RWPE2 (cell line): ENCODE results near the gene KIAA0319L.
A peak's percentile ranks its signal among the peaks of the same experiment; 100 is the strongest.

Experiments used
- ATAC-seq: fragments of 200-7000 bp; cut with Tn5 transposase; 3 replicates; pipeline ENCODE4 v1.9.1; 2021; ENCODE audit warnings: low read depth
- DNase-seq: peaks from one replicate; pipeline ENCODE4 v3.0.0-alpha.2; 2020; ENCODE audit warnings: low spot score
- H3K27ac ChIP-seq: fragments of 450-650 bp; 2 replicates; pipeline ENCODE4 v1.5.1; 2017; ENCODE audit warnings: mild to moderate bottlenecking; ENCODE audit not compliant: poor library complexity, severe bottlenecking
- H3K27me3 ChIP-seq: fragments of 250-450 bp; sonication (Bioruptor Pico); 2 replicates; pipeline ENCODE4 v1.5.1; 2021; ENCODE audit warnings: mild to moderate bottlenecking, moderate library complexity; ENCODE audit not compliant: insufficient read depth, poor library complexity, severe bottlenecking
- H3K36me3 ChIP-seq: fragments of 250-450 bp; sonication (Bioruptor Pico); 2 replicates; pipeline ENCODE4 v1.5.1; 2020; ENCODE audit warnings: low read depth, mild to moderate bottlenecking, moderate library complexity
- H3K4me1 ChIP-seq: fragments of 250-450 bp; sonication (Bioruptor Pico); 2 replicates; pipeline ENCODE4 v1.5.1; 2021; ENCODE audit warnings: mild to moderate bottlenecking, moderate library complexity; ENCODE audit not compliant: insufficient read depth, poor library complexity, severe bottlenecking
- H3K4me3 ChIP-seq: fragments of 250-450 bp; sonication (Bioruptor Pico); 2 replicates; pipeline ENCODE4 v1.5.1; 2021; ENCODE audit warnings: mild to moderate bottlenecking, moderate library complexity; ENCODE audit not compliant: severe bottlenecking
- H3K9me3 ChIP-seq: fragments of 250-450 bp; sonication (Bioruptor Pico); 2 replicates; pipeline ENCODE4 v1.5.1; 2021; ENCODE audit warnings: mild to moderate bottlenecking, moderate library complexity; ENCODE audit not compliant: severe bottlenecking
- TF ChIP-seq, protein P1 (sequence below): fragments of 450-650 bp; IDR thresholded peaks from one replicate; pipeline ENCODE4 v1.5.1; 2017; ENCODE audit warnings: mild to moderate bottlenecking, moderate library complexity; ENCODE audit not compliant: poor library complexity, severe bottlenecking

Gene KIAA0319L

DNA sequence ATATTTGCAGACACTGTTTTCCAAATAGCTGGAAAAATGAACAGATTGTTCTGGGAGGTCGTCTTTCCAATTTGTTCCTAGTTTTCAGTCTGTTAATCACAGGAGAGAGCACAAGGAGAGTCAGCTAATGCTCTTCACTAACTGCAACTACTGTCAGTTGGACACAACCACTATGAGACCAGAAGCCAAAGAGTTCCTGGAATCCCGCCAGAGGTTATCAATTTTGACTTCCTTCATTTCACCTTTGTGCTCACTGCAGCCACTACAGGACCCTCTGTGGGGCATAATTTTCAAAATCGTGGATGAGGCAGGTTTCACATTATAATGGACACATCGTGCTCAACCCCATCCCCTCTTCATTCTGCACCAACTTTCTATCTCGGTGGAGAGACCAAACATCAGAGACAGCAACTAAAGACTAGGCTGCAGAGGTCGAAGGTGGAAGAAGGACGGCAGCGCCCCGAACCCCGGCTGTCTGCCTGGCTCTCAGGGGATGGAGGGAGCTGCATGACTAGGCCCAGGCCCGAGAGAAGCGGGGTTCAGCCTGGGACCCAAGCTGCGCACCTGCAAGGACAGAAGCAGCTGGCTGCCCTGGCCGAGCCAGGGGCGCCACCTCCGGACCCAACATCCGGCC lies 602 bp downstream of the KIAA0319L start:
- peaks cover 14% of the 10 kb centered on the region for H3K4me1 ChIP-seq
- TF ChIP-seq, protein P1, sequence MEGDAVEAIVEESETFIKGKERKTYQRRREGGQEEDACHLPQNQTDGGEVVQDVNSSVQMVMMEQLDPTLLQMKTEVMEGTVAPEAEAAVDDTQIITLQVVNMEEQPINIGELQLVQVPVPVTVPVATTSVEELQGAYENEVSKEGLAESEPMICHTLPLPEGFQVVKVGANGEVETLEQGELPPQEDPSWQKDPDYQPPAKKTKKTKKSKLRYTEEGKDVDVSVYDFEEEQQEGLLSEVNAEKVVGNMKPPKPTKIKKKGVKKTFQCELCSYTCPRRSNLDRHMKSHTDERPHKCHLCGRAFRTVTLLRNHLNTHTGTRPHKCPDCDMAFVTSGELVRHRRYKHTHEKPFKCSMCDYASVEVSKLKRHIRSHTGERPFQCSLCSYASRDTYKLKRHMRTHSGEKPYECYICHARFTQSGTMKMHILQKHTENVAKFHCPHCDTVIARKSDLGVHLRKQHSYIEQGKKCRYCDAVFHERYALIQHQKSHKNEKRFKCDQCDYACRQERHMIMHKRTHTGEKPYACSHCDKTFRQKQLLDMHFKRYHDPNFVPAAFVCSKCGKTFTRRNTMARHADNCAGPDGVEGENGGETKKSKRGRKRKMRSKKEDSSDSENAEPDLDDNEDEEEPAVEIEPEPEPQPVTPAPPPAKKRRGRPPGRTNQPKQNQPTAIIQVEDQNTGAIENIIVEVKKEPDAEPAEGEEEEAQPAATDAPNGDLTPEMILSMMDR = no peak
- peaks cover 25% of the 10 kb centered on the region for H3K36me3 ChIP-seq
- H3K27me3 ChIP-seq = no peaks in the 10 kb centered on the region
- no peaks in the 10 kb centered on the region for H3K9me3 ChIP-seq
- ATAC-seq = no peak
- H3K4me3 ChIP-seq = peak overlapping the region; percentile 60
- DNase-seq = no peak
- peak overlapping the region; percentile 74 for H3K27ac ChIP-seq

DNA sequence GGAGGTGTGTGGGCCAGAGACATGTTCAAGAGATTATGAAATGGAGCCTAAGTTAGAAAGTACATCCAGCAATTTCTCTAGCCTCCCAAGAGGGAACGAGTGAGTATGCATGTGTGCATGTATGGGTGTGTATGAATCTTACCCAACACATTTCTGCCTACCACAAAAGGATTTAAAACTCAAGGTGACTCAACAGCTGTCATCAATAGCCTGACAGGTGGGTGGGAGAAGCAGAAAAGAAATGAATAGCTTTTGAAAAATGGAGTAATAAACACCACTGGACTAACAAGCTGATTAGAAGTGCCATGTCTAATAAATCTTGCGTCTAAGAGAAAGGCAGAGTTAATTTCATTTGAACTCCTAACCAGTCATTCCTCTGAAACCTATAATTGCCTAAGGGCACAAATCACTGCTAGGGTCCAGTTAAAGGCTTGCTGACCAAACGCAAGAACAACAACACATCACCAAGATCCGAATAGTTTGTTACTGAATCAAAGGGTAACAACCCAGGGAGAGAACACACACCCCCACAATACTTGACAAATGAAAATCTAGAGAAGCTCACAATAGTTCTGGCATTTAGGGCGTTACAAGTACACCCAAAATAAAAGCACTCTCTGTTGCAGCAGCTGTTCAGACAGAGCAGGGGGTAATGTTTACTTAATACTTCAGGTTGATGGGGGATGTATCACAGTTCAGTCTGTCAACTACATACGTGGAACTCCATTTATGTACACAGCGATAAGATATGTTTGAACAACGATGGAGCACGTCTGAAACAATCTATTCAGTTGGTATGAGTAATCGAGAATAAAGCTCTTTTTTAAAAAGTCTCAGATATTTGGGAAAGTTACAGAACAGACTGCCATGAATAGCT lies 1.4 kb downstream of the KIAA0319L start:
- Histone ChIP-seq H3K4me1 (peaks cover 14% of the 10 kb centered on the region), H3K27me3 (no peaks in the 10 kb centered on the region), H3K9me3 (no peaks in the 10 kb centered on the region), H3K27ac (peak overlapping the region; percentile 74), H3K4me3 (peak overlapping the region; percentile 60), H3K36me3 (peaks cover 32% of the 10 kb centered on the region)
- DNase-seq (no peak), ATAC-seq (peak; percentile 55)
- TF ChIP-seq, protein P1 = no peak

DNA sequence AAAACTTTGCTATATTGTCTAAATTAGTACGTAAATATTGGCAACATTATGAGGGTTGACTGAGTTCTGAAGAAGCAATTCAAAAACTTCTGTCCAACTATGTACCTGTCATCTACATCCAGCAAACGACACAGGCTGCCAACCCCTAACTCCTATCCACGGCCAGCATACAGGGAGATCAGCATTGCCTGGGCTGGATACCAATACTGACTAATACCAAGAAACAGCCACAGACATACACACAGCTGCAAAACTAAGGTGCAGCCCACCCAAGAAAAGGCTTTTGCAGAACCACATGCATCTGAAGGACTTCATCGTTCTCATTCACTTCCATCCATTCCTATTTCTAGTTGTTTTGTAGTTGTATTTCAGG lies 2.0 kb downstream of the KIAA0319L start:
- Histone ChIP-seq H3K4me3 (no peak overlapping the region), H3K4me1 (peaks cover 14% of the 10 kb centered on the region), H3K27me3 (no peaks in the 10 kb centered on the region), H3K9me3 (no peaks in the 10 kb centered on the region), H3K27ac (peak overlapping the region; percentile 74), H3K36me3 (peaks cover 39% of the 10 kb centered on the region)
- ATAC-seq (no peak), DNase-seq (no peak)
- TF ChIP-seq, protein P1 = no peak

DNA sequence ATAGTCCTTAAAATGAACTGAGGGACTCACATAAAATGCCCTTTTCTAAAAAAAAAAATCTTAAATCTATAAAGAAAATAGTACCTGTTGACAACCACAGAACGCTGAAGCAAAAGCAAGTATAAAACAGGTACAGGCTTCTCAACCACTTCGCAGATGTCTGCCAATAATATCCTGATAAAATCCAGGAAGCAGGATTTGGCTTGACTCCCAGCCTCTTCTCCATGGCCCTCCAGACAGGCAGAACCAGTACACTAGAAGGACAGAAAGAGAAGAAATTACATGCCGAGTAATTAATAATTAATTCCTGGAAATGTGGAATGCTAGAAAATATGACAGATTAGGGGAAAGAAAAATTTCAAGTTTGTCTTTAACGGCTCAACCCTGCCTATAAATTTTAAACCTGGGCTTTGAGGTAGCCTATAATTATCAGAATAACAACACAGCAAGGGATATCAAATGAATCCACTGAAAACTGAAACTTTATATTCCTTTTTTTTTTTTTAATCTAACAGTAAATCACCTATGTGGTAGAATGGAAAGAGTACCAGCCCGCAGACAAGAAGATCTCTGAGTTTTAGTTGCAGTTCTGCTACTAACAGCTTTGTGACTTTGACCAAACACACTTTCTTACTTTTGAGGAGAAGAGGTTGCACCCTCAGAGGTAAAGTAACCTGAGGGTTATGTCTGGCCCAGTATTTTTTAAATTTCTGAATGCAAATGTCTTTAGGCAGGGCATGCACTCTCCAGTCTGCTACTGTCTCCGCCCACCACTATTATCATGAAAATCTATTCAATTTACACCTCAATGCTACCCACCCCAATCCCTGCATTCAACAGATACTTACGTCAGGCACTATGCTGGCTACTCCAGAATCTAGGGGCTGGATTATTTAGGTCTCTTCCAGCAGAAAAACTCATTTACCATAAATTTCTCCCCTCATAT lies 2.7 kb downstream of the KIAA0319L start:
- peaks cover 14% of the 10 kb centered on the region for H3K4me1 ChIP-seq
- peaks cover 45% of the 10 kb centered on the region for H3K36me3 ChIP-seq
- no peak for DNase-seq
- TF ChIP-seq, protein P1 = no peak
- no peak for ATAC-seq
- no peaks in the 10 kb centered on the region for H3K9me3 ChIP-seq
- no peak overlapping the region for H3K4me3 ChIP-seq
- H3K27me3 ChIP-seq = no peaks in the 10 kb centered on the region
- peak overlapping the region; percentile 74 for H3K27ac ChIP-seq
